Measurements from ENCODE around the gene P2RY8.

GRCh38 chrX:1435241-1435895, 101.6 kb downstream of the P2RY8 start:
- no peak for TF ChIP-seq POLR2AphosphoS5 (IDR thresholded peaks at IDR 0.05)
- TF ChIP-seq, protein P1, sequence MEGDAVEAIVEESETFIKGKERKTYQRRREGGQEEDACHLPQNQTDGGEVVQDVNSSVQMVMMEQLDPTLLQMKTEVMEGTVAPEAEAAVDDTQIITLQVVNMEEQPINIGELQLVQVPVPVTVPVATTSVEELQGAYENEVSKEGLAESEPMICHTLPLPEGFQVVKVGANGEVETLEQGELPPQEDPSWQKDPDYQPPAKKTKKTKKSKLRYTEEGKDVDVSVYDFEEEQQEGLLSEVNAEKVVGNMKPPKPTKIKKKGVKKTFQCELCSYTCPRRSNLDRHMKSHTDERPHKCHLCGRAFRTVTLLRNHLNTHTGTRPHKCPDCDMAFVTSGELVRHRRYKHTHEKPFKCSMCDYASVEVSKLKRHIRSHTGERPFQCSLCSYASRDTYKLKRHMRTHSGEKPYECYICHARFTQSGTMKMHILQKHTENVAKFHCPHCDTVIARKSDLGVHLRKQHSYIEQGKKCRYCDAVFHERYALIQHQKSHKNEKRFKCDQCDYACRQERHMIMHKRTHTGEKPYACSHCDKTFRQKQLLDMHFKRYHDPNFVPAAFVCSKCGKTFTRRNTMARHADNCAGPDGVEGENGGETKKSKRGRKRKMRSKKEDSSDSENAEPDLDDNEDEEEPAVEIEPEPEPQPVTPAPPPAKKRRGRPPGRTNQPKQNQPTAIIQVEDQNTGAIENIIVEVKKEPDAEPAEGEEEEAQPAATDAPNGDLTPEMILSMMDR (IDR thresholded peaks at IDR 0.05 in 8 of 11, conservative IDR thresholded peaks at IDR 0.05 in 3 of 11), result no peak

All from spleen (tissue), 7 donors.